Neural cell (in vitro differentiated cells): ENCODE data around the gene COL18A1. TPM values are rescaled to one million over a fixed set of nuclear protein-coding genes. Genes with fewer than 3 reads are reported as not detected.

Source experiments
- H2AFZ ChIP-seq: fragments of 200-600, 300-800 bp; sonication (generic), shearing (Covaris generic); 2 replicates; pipeline ENCODE4 v1.6.0; 2014; ENCODE audit warnings: low read depth, mild to moderate bottlenecking, antibody characterized with exemption, low read length, moderate library complexity
- H3F3A ChIP-seq: fragments of 200-600 bp; shearing (Covaris generic); 2 replicates; pipeline ENCODE4 v1.6.1; 2016; ENCODE audit warnings: mild to moderate bottlenecking, moderate library complexity, mixed read lengths, antibody characterized with exemption, low read length; ENCODE audit not compliant: insufficient read depth, poor library complexity, severe bottlenecking
- H3K27ac ChIP-seq: fragments of 200-600, 300-800 bp; sonication (generic), shearing (Covaris generic); 2 replicates; pipeline ENCODE4 v1.5.1; 2014; ENCODE audit warnings: mild to moderate bottlenecking, low read length, moderate library complexity
- H3K27me3 ChIP-seq: fragments of 300-800, 200-600 bp; sonication (generic), shearing (Covaris generic); 2 replicates; pipeline ENCODE4 v1.6.0; 2014; ENCODE audit warnings: mild to moderate bottlenecking, low read depth, low read length, moderate library complexity; ENCODE audit not compliant: insufficient read depth
- H3K36me3 ChIP-seq: fragments of 300-800, 200-600 bp; sonication (generic), shearing (Covaris generic); 2 replicates; pipeline ENCODE4 v1.5.1; 2014; ENCODE audit warnings: mild to moderate bottlenecking, antibody characterized with exemption, low read length, moderate library complexity; ENCODE audit not compliant: insufficient read depth
- H3K4me2 ChIP-seq: fragments of 300-800, 200-600 bp; sonication (generic), shearing (Covaris generic); 2 replicates; pipeline ENCODE4 v1.6.0; 2014; ENCODE audit warnings: mild to moderate bottlenecking, low read length
- H3K4me3 ChIP-seq: fragments of 300-800, 200-600 bp; sonication (generic), shearing (Covaris generic); 2 replicates; pipeline ENCODE4 v1.5.1; 2014; ENCODE audit warnings: mild to moderate bottlenecking, low read length, moderate library complexity
- H3K79me2 ChIP-seq: fragments of 200-600 bp; shearing (Covaris generic); replicated peaks from 2 replicates; pipeline ENCODE4 v1.6.0; 2014; ENCODE audit warnings: mild to moderate bottlenecking, low read length, moderate library complexity; ENCODE audit not compliant: insufficient read depth
- H3K9ac ChIP-seq: fragments of 300-800, 200-600 bp; sonication (generic), shearing (Covaris generic); 2 replicates; pipeline ENCODE4 v1.6.1; 2016; ENCODE audit warnings: mild to moderate bottlenecking, low read length, mixed read lengths
- H3K9me2 ChIP-seq: fragments of 200-600 bp; shearing (Covaris generic); 2 replicates; pipeline ENCODE4 v1.6.1; 2016; ENCODE audit warnings: mild to moderate bottlenecking, low read length, mixed read lengths; ENCODE audit not compliant: insufficient read depth
- H3K9me3 ChIP-seq: fragments of 200-600, 300-800 bp; sonication (generic), shearing (Covaris generic); 2 replicates; pipeline ENCODE4 v1.6.1; 2016; ENCODE audit warnings: mild to moderate bottlenecking, mixed run types, low read length, moderate library complexity, mixed read lengths
- H4K20me1 ChIP-seq: fragments of 200-600 bp; shearing (Covaris generic); 2 replicates; pipeline ENCODE4 v1.6.1; 2016; ENCODE audit warnings: mild to moderate bottlenecking, mixed run types; ENCODE audit not compliant: insufficient read depth
- EP300 ChIP-seq: fragments of 450-650 bp; conservative IDR thresholded peaks from 2 replicates; pipeline ENCODE4 v1.6.1; 2014; ENCODE audit warnings: antibody characterized with exemption, mild to moderate bottlenecking, moderate library complexity; ENCODE audit not compliant: poor library complexity, severe bottlenecking
- EZH2 ChIP-seq: fragments of 200-600, 300-800 bp; shearing (Covaris generic), sonication (generic); IDR thresholded peaks from 2 replicates; pipeline ENCODE4 v1.6.1; 2014; ENCODE audit warnings: antibody characterized with exemption, low read length, borderline replicate concordance, mild to moderate bottlenecking; ENCODE audit not compliant: insufficient read depth, poor library complexity, severe bottlenecking
- MXI1 ChIP-seq: fragments of 450-650 bp; conservative IDR thresholded peaks from 2 replicates; pipeline ENCODE4 v1.6.1; 2014; ENCODE audit warnings: antibody characterized with exemption, mild to moderate bottlenecking; ENCODE audit not compliant: poor library complexity, severe bottlenecking
- POLR2AphosphoS5 ChIP-seq: IDR thresholded peaks from 2 replicates; pipeline ENCODE4 v1.6.1; 2012
- RAD21 ChIP-seq: fragments of 450-650 bp; conservative IDR thresholded peaks from 2 replicates; pipeline ENCODE4 v1.6.1; 2014; ENCODE audit warnings: antibody characterized with exemption, mild to moderate bottlenecking, moderate library complexity
- SMC3 ChIP-seq: fragments of 450-650 bp; conservative IDR thresholded peaks from 2 replicates; pipeline ENCODE4 v1.6.1; 2014; ENCODE audit warnings: antibody characterized with exemption, mild to moderate bottlenecking, moderate library complexity; ENCODE audit not compliant: poor library complexity
- TAF1 ChIP-seq: IDR thresholded peaks from 2 replicates; pipeline ENCODE4 v1.6.1; 2012; ENCODE audit warnings: low read depth
- polyA plus RNA-seq: library from polyadenylated mRNA; depleted of rRNA; stranded (reverse); fragments of >200 nt; gene quantifications from 2 replicates; pipeline ENCODE4 v1.2.3, GENCODE V29; 2014
- TF ChIP-seq, protein P1 (sequence below): IDR thresholded peaks from 2 replicates; pipeline ENCODE4 v1.6.1; 2012; ENCODE audit warnings: borderline replicate concordance
- TF ChIP-seq, protein P2 (sequence below): fragments of 450-650 bp; IDR thresholded peaks from 2 replicates; pipeline ENCODE4 v1.5.1; 2014; ENCODE audit warnings: antibody characterized with exemption, mild to moderate bottlenecking, moderate library complexity; ENCODE audit not compliant: poor library complexity, severe bottlenecking

The COL18A1 gene
- polyA plus RNA-seq, 1 donor from 2014 or later = 2.5 TPM

DNA sequence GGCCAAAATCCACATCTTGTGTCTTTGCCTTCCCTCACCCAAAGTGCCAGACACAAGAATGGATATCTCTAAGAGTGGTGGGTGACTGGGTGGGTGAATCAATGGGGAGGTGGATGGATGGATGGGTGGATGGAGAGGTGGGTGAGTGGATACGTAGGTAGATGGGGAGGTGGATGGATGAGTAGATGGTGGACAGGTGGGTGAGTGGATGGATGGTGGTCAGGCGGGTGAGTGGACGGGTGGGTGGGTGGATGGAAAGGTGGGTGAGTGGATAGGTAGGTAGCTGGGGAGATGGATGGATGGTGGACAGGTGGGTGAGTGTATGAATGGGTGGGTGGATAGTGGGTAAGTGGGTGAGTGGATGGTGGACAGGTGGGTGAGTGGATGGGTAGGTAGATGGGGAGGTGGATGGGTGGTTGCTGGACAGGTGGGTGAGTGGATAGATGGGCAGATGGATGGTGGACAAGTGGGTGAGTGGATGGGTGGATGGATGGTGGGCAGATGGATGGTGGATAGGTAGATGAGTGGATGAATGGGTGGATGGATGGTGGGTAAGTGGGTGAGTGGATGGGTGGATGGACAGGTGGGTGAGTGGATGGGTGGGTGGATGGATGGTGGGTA lies 103.0 kb downstream of the COL18A1 start:
- H3F3A ChIP-seq = no peaks in the 10 kb centered on the region
- H4K20me1 ChIP-seq = no peaks in the 10 kb centered on the region
- H3K9me3 ChIP-seq = no peaks in the 10 kb centered on the region
- H3K27me3 ChIP-seq = no peaks in the 10 kb centered on the region
- H3K36me3 ChIP-seq = no peaks in the 10 kb centered on the region
- H2AFZ ChIP-seq = no peak overlapping the region
- H3K4me3 ChIP-seq = no peak overlapping the region
- H3K9me2 ChIP-seq = no peaks in the 10 kb centered on the region
- H3K79me2 ChIP-seq = no peaks in the 10 kb centered on the region
- no peak overlapping the region for H3K27ac ChIP-seq
- no peak overlapping the region for H3K4me2 ChIP-seq
- no peak overlapping the region for H3K9ac ChIP-seq
- TF ChIP-seq, protein P1, sequence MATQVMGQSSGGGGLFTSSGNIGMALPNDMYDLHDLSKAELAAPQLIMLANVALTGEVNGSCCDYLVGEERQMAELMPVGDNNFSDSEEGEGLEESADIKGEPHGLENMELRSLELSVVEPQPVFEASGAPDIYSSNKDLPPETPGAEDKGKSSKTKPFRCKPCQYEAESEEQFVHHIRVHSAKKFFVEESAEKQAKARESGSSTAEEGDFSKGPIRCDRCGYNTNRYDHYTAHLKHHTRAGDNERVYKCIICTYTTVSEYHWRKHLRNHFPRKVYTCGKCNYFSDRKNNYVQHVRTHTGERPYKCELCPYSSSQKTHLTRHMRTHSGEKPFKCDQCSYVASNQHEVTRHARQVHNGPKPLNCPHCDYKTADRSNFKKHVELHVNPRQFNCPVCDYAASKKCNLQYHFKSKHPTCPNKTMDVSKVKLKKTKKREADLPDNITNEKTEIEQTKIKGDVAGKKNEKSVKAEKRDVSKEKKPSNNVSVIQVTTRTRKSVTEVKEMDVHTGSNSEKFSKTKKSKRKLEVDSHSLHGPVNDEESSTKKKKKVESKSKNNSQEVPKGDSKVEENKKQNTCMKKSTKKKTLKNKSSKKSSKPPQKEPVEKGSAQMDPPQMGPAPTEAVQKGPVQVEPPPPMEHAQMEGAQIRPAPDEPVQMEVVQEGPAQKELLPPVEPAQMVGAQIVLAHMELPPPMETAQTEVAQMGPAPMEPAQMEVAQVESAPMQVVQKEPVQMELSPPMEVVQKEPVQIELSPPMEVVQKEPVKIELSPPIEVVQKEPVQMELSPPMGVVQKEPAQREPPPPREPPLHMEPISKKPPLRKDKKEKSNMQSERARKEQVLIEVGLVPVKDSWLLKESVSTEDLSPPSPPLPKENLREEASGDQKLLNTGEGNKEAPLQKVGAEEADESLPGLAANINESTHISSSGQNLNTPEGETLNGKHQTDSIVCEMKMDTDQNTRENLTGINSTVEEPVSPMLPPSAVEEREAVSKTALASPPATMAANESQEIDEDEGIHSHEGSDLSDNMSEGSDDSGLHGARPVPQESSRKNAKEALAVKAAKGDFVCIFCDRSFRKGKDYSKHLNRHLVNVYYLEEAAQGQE = no peak
- no peak for TF ChIP-seq TAF1
- TF ChIP-seq RAD21 = no peak
- no peak for TF ChIP-seq POLR2AphosphoS5
- TF ChIP-seq, protein P2, sequence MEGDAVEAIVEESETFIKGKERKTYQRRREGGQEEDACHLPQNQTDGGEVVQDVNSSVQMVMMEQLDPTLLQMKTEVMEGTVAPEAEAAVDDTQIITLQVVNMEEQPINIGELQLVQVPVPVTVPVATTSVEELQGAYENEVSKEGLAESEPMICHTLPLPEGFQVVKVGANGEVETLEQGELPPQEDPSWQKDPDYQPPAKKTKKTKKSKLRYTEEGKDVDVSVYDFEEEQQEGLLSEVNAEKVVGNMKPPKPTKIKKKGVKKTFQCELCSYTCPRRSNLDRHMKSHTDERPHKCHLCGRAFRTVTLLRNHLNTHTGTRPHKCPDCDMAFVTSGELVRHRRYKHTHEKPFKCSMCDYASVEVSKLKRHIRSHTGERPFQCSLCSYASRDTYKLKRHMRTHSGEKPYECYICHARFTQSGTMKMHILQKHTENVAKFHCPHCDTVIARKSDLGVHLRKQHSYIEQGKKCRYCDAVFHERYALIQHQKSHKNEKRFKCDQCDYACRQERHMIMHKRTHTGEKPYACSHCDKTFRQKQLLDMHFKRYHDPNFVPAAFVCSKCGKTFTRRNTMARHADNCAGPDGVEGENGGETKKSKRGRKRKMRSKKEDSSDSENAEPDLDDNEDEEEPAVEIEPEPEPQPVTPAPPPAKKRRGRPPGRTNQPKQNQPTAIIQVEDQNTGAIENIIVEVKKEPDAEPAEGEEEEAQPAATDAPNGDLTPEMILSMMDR = no peak
- TF ChIP-seq SMC3 = no peak
- no peak for TF ChIP-seq EZH2
- no peak for TF ChIP-seq MXI1
- no peak for TF ChIP-seq EP300

DNA sequence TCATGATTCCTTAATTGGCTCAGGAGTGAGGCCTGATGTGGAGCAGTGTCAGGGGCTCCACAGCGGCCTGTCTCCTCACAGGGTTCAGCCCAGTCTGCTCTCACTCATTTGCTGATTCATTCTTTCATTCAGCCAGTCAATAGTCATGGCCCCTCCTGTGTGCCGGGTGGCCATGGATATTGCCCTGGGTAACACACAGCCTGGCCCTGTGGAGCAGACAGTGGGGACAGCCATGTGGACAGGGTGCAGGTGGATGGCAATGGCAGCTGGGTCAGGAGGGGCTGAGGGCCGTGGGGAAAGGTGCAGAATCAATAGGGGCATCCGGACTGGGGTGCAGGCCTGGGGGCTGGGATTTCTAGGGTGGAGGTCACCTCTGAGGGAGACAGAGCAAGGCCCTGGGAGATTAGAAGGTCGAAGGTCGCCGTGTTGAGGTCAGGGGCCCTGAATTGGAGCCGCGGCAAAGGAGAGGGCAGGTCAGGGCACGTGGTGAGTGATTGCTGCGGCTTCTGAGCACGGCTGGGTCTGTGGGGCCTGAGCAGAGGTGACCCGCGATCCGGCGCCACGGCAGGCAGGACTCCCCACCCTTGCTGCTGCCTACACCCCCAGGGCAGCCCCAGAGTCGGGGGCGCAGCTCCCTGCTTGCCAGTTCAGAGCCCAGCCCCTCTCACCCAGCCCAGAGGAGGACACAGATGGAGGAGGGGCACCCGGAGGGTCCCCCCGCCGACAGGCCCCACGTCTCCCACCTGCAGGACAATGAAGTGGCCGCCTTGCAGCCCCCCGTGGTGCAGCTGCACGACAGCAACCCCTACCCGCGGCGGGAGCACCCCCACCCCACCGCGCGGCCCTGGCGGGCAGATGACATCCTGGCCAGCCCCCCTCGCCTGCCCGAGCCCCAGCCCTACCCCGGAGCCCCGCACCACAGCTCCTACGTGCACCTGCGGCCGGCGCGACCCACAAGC lies 103.9 kb downstream of the COL18A1 start:
- Histone ChIP-seq H3K36me3 (no peaks in the 10 kb centered on the region), H3K9me2 (no peaks in the 10 kb centered on the region), H3F3A (no peaks in the 10 kb centered on the region), H3K79me2 (no peaks in the 10 kb centered on the region), H3K9ac (no peak overlapping the region), H3K4me3 (no peak overlapping the region), H2AFZ (no peak overlapping the region), H3K27ac (no peak overlapping the region), H3K27me3 (no peaks in the 10 kb centered on the region), H4K20me1 (no peaks in the 10 kb centered on the region), H3K4me2 (no peak overlapping the region), H3K9me3 (no peaks in the 10 kb centered on the region)
- TF ChIP-seq EZH2 (no peak), POLR2AphosphoS5 (no peak), RAD21 (no peak), EP300 (no peak), TAF1 (no peak), MXI1 (no peak), SMC3 (no peak)
- TF ChIP-seq, protein P2 = no peak
- TF ChIP-seq, protein P1 = no peak
